NCI-H2081 treated with DMSO at 0.1 percent for 48 hours (cell line): Measurements from ENCODE around the gene AGAP1.

Experiments used
- DNase-seq: peaks from one replicate; lab custom pipeline; 2025; lab: John Stamatoyannopoulos, UW

Gene AGAP1

DNA sequence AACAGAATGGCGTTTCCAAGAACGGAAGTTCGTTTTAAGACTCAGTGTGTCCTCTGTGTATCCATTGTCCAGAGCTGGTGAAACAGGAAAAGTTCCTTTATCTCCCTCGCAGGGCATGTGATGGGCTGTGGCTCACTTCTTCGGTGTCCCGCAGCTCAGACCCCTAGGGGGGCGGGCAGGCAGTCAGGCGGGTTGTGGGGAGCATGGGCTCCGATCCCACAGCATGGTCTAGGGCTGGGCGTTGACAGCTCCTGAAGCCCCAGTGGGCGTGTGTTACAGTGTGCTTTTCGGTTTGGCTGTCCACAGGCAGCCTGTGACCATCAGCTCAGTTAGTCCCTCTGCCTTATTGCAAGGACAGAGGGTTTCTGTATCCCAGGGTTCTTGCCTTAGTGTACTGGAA lies 319.6 kb downstream of the AGAP1 start:
- DNase-seq, result no peak

GRCh38 chr2:235820571-235820970 lies 326.7 kb downstream of the AGAP1 start:
- DNase-seq, result no peak

GRCh38 chr2:235824331-235824730 lies 330.5 kb downstream of the AGAP1 start:
- DNase-seq, result no peak

DNA sequence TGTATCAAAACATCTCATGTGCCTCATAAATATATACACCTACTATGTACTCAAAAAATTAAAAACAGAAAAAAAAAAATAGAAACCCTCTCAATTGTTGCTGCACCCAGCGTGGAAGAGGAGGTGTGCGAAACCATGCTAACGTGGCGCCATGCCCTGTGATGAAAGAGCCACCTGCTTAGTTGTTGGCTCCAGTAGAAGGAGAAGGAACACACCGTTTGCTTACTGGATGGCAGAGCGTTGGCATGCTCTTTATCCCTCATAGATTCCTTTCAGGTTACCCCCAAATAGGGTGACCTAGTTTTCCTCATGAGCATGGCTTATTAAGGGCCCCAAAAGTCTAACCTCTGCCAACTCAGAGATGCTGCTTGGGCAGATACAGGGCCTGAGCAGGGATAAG lies 332.1 kb downstream of the AGAP1 start:
- no peak for DNase-seq

GRCh38 chr2:235826826-235827225 lies 333.0 kb downstream of the AGAP1 start:
- no peak for DNase-seq

- DNase-seq, result no peak
Observed at GRCh38 chr2:235827585-235827992, 333.7 kb downstream of the AGAP1 start.

- no peak for DNase-seq
Observed at GRCh38 chr2:235829726-235830125, 335.9 kb downstream of the AGAP1 start.

- no peak for DNase-seq
Observed at GRCh38 chr2:235831755-235832154, 337.9 kb downstream of the AGAP1 start.

DNA sequence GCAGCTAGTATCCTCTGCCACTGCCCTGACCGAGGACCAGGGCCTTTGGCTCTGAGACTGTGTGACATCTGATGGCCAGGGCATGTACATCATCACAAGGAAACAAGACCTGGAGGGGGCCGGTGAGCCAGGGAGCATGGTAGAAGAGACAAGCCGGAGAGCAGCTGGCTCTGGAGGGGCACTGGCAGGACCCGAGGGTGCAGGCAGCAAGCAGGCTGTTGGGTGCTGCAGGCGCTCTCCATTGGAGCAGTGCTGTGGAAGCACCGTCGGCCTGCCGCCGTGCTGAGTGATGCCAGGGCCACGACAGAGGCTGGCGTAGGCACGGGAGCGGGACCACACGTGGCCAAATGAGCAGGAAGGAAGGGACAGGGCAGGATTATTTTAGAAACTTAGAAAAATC lies 339.1 kb downstream of the AGAP1 start:
- no peak for DNase-seq

- no peak for DNase-seq
Observed at GRCh38 chr2:235833971-235834620, 340.3 kb downstream of the AGAP1 start.

- DNase-seq, result no peak
Observed at GRCh38 chr2:235834781-235835180, 340.9 kb downstream of the AGAP1 start.

GRCh38 chr2:235835810-235836209 lies 342.0 kb downstream of the AGAP1 start:
- DNase-seq, result no peak

- no peak for DNase-seq
Observed at GRCh38 chr2:235836491-235836911, 342.7 kb downstream of the AGAP1 start.

DNA sequence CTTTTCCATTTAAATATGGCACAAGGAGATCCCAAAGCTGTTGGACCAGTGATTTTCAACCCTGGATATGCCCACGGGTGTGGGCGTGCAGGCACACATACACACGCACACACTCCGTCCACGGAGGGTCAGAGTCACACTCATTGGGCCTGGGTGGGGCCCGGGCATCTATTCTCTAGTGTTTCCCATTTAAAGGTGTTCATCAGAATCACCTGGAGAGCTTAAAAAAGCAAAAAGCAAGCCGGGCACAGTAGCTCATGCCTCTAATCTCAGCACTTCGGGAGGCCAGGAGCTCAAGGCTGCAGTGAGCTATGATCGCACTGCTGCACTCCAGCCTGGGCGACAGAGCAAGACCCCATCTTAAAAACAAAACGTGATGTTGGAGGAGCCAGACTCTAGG lies 345.4 kb downstream of the AGAP1 start:
- no peak for DNase-seq

DNA sequence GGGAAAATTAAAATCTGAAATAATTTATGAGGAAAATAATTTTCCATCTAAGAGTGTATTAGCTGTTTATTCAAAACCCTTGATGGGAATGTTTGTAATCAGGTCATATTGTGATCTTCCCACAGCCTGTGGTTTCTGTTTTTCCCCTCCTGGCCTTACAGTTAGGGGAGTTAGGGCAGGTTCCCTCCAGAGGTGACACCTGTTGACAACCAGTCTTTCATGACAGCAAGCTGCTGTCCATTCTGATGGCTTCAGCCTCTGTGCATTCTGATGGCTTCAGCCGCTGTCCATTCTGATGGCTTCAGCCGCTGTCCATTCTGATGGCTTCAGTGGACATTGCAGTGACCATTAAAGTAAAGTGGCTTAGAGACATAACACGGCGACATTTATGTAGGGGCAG lies 346.1 kb downstream of the AGAP1 start:
- DNase-seq, result no peak

DNA sequence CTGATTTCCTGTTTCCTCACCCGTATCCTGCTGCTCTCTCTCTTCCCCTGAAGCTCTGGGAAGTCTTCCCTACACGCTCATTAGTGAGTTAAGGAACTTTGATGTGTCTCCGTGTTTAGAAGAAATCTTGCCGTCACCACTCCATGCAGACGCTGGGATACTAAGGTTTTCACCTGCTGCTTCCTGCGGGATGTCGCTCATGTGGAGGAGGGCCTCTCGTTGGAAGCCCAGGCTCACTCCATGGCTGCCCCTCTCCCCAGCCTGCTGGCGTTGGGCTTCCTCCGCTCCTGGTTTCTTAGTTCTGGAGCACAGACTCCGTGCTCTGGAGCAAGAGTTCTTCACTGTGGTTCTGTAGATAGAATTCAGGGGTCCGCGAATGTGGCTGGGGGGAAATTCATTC lies 348.0 kb downstream of the AGAP1 start:
- DNase-seq, result no peak

- no peak for DNase-seq
Observed at GRCh38 chr2:235842941-235843340, 349.1 kb downstream of the AGAP1 start.

DNA sequence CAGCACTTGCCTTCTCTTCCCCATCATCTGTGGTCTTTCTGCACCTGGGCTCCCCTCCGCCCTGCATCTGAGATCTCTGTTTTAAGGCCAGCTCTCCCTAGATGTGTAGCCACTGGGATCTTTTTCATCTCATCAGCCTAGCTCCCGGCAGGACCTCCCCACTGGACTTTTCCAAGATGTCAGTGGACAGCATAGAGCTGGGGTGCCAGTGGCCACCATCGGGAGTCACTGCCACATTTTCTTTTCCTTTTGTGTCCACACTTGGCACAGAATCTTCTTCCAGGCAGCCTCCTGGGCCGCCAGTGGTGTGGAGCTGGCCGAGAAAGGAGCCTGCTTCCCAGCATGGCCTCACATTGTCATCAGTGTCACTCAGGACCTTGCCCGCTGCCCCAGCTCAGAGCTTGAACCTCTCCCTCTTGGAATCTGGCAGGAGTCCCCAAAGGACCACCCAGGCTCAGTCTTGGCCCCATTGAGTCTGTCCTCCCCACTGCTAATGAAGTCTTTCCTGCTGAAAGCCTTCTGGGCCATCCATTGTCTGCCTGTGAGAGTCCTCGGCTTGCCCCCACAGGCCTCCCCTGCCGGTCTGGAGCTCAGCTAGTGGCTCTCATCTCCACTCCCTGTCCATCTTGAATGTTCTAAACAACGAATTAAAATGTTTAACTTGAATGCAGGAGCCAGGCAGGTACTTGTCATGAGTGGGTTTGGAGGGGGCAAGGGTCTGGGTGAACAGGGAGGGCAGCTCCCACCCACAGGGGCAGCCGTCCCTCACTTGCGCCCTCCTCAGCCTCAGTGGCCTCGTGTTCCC lies 349.9 kb downstream of the AGAP1 start:
- no peak for DNase-seq

DNA sequence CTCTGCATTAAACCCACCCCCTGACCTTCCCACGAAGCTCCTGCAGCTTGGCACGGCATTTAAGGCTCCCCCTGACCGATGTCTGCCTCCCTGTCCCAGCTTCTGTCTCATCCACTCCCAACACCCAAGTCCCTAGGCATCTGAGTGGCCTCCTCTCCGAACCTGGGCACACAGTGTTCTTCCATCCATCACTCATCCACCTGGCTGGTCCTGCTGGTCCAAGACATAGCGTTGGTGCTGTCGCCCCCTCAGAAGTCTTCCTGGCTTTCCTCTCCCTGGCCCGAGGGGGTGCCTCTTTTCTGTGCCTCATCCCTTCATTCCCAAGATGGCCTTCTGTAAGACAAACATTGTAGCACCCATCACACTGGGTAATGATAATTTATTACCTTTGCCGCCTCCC lies 350.7 kb downstream of the AGAP1 start:
- DNase-seq, result no peak

DNA sequence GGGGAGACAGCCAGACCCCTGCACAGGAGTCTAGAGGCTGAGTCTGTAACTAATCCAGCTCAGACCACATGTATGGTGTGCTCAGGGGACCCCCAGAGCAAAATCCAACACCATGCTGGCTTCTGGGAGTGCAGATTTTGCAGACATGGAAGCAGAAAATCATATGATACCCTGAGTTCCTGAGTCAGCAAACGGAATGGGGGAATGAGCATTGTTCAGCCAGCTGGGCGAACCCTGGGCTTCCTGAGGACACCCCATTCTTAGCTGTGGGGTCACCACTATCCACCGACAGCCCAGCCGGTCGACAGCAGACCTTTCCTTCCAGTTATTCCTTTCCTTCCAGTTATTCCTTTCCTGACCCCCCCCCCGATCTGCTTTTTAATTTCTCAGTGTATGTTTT lies 351.4 kb downstream of the AGAP1 start:
- DNase-seq, result no peak

DNA sequence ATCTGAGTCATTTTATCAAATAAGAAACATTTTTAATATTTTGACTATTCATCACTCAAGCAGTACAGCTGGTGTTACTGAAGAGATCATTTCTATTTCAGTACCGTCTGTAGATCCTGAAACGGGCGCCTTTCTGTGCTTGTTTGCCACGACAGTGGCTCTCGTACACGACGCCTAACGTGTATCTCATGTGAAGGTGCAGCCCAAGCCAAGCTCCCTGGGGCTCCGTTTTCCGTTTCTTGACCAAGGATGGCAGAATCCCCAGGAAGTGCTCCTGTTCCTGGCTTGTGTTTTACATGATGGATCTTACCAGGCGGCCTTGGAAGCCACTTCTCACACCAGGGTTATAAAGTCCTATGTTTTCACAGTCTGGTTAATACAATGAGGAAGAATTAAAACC lies 353.7 kb downstream of the AGAP1 start:
- no peak for DNase-seq

- no peak for DNase-seq
Observed at GRCh38 chr2:235848055-235848454, 354.2 kb downstream of the AGAP1 start.

GRCh38 chr2:235848946-235849345 lies 355.1 kb downstream of the AGAP1 start:
- no peak for DNase-seq

GRCh38 chr2:235849489-235849888 lies 355.6 kb downstream of the AGAP1 start:
- DNase-seq, result no peak
